GM21529 (cell line): ENCODE results near the gene RDX.
"Not testable (repeated sequence)": the region's sequence is repeated elsewhere in the genome, so short reads cannot be mapped to it uniquely, and the experiment has no call there.

Experiments
- ATAC-seq: cut with Tn5 transposase; IDR thresholded peaks from one replicate; pipeline ENCODE4 v1.9.1; 2021; ENCODE audit not compliant: unreplicated experiment

RDX gene

GRCh38 chr11:110279881-110280280 lies 16.5 kb downstream of the RDX start:
- no peak for ATAC-seq

- no peak for ATAC-seq
Measured at GRCh38 chr11:110272919-110273318, 23.5 kb downstream of the RDX start.

GRCh38 chr11:110269996-110270395 lies 26.4 kb downstream of the RDX start:
- no peak for ATAC-seq

GRCh38 chr11:110268441-110268840 lies 28.0 kb downstream of the RDX start:
- ATAC-seq: no peak

GRCh38 chr11:110262072-110262403 lies 34.4 kb downstream of the RDX start:
- no peak for ATAC-seq

GRCh38 chr11:110261195-110262071 lies 35.0 kb downstream of the RDX start:
- no peak for ATAC-seq

- ATAC-seq: no peak
Measured at GRCh38 chr11:110253525-110253924, 42.9 kb downstream of the RDX start.

GRCh38 chr11:110251836-110252235 lies 44.6 kb downstream of the RDX start:
- ATAC-seq: no peak

GRCh38 chr11:110250168-110250567 lies 46.2 kb downstream of the RDX start:
- no peak for ATAC-seq

GRCh38 chr11:110249766-110250165 lies 46.6 kb downstream of the RDX start:
- ATAC-seq: no peak

GRCh38 chr11:110249066-110249465 lies 47.3 kb downstream of the RDX start:
- ATAC-seq: no peak

GRCh38 chr11:110243791-110244190 lies 52.6 kb downstream of the RDX start:
- no peak for ATAC-seq

- ATAC-seq: no peak
Measured at GRCh38 chr11:110242746-110243145, 53.7 kb downstream of the RDX start.

- ATAC-seq: no peak
Measured at GRCh38 chr11:110242188-110242587, 54.2 kb downstream of the RDX start.

- ATAC-seq: no peak
Measured at GRCh38 chr11:110235966-110236365, 60.4 kb downstream of the RDX start.

GRCh38 chr11:110230377-110230776 lies 66.0 kb downstream of the RDX start:
- no peak for ATAC-seq

- no peak for ATAC-seq
Measured at GRCh38 chr11:110219006-110219785, 77.2 kb downstream of the RDX start.

- no peak for ATAC-seq
Measured at GRCh38 chr11:110217936-110218335, 78.5 kb downstream of the RDX start.

GRCh38 chr11:110217223-110217877 lies 79.1 kb downstream of the RDX start:
- ATAC-seq: no peak

GRCh38 chr11:110209313-110209694 lies 87.1 kb downstream of the RDX start:
- not testable (repeated sequence) for ATAC-seq

GRCh38 chr11:110208678-110209312 lies 87.6 kb downstream of the RDX start:
- not testable (repeated sequence) for ATAC-seq
